GM11168 (cell line): Measurements from ENCODE around the gene STOX1.
"Not testable (repeated sequence)": the region's sequence is repeated elsewhere in the genome, so short reads cannot be mapped to it uniquely, and the experiment has no call there.

Source experiments
- in situ Hi-C: fragments of 300-500 bp; cut with MboI; formaldehyde crosslinking; loops from one replicate; pipeline ENCODE4 v1.12.0; 2022; ENCODE audit warnings: low sequenced_read_pairs; ENCODE audit not compliant: unreplicated experiment

The STOX1 gene, protein sequence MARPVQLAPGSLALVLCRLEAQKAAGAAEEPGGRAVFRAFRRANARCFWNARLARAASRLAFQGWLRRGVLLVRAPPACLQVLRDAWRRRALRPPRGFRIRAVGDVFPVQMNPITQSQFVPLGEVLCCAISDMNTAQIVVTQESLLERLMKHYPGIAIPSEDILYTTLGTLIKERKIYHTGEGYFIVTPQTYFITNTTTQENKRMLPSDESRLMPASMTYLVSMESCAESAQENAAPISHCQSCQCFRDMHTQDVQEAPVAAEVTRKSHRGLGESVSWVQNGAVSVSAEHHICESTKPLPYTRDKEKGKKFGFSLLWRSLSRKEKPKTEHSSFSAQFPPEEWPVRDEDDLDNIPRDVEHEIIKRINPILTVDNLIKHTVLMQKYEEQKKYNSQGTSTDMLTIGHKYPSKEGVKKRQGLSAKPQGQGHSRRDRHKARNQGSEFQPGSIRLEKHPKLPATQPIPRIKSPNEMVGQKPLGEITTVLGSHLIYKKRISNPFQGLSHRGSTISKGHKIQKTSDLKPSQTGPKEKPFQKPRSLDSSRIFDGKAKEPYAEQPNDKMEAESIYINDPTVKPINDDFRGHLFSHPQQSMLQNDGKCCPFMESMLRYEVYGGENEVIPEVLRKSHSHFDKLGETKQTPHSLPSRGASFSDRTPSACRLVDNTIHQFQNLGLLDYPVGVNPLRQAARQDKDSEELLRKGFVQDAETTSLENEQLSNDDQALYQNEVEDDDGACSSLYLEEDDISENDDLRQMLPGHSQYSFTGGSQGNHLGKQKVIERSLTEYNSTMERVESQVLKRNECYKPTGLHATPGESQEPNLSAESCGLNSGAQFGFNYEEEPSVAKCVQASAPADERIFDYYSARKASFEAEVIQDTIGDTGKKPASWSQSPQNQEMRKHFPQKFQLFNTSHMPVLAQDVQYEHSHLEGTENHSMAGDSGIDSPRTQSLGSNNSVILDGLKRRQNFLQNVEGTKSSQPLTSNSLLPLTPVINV

GRCh38 chr10:68826764-68827591 lies at the start of gene STOX1:
TSS of gene STOX1 (plus strand) at chr10:68827531. CDS start at chr10:68827624, 93 bp downstream.
- in situ Hi-C loops = no loop called here

- in situ Hi-C loops = no loop called here
Measured at GRCh38 chr10:68781613-68782574, 45.4 kb upstream of the STOX1 start.

- in situ Hi-C loops = no loop called here
Measured at GRCh38 chr10:68784476-68784875, 42.9 kb upstream of the STOX1 start.

DNA sequence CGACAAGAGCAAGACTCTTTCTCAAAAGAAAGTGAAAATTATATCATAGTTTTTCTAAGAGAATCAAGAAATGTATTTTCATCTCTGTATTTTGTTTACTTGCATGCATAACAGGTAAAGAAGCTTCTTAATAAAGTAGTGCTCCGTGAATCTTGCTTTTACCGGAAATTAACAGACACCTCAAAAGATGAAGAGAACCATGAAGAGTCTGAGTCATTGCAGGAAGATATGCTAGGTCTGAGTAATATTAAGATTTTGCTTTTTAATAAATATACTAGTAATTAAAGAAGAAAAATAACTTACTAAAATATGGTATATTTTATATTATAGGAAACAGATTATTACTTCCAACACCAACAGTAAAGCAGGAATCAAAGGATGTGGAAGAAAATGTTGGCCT lies 39.5 kb upstream of the STOX1 start:
- in situ Hi-C loops = no loop called here

DNA sequence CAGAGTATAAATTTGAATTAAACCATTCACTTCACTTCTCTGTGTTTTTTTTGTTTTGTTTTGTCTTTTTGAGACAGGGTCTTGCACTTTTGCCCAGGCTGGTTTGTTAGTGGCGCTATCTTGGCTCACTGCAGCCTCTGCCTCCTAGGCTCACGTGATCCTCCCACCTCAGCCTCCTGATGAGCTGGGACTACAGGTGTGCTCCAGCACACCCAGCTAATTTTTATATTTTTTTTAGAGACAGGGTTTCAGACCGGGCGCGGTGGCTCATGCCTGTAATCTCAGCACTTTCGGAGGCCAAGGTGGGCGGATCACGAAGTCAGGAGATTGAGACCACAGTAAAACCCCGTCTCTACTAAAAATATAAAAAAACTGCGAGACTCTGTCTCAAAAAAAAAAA lies 36.9 kb upstream of the STOX1 start:
- in situ Hi-C loops = no loop called here

DNA sequence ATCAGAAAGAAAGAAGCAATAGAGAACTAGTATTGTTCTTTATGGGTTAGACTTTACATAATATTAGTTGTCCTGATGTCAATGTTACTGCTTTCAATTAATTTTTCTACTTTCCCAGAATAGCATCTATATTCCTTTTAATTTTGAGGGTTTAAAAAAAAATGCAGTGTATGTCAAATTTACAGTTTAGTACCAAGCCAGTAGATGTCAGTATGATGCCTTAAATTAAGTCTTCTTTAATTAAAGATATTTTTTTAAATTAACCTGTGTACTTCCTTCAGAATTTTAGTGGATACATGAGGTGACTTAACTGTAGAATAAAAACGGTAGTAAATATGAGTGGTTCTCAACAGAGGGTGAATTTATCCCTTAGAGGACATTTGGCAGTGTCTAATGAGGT lies 35.2 kb upstream of the STOX1 start:
- in situ Hi-C loops = no loop called here

DNA sequence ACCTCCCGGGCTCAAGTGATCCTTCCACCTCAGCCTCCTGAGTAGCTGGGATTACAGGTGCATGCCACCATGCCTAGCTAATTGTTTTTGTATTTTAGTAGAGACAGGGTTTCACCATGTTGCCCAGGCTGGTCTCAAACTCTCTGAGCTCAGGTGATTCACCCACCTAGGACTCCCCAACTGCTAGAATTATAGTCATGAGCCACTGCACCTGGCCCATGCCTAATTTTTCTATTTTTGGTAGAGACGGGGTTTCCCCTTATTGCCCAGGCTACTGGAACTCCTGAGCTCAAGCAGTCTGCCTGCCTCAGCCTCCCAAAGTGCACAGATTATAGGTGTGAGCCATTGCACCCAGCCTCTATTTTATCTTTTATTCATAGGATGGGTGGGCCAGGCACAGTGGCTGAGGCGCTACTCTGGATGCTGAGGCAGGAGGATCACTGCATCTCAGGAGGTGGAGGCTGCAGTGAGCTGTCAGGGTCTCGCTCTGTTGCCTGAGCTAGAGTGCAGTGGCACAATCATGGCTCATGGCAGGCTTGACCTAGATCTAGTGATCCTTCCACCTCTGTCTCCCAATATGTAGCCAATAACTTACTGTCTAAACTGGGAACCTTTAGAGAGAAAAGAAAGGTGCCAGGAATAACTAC lies 31.3 kb upstream of the STOX1 start:
- in situ Hi-C loops = no loop called here

- in situ Hi-C loops = no loop called here
Measured at GRCh38 chr10:68796605-68797004, 30.7 kb upstream of the STOX1 start.

- in situ Hi-C loops = no loop called here
Measured at GRCh38 chr10:68800211-68800610, 27.1 kb upstream of the STOX1 start.

DNA sequence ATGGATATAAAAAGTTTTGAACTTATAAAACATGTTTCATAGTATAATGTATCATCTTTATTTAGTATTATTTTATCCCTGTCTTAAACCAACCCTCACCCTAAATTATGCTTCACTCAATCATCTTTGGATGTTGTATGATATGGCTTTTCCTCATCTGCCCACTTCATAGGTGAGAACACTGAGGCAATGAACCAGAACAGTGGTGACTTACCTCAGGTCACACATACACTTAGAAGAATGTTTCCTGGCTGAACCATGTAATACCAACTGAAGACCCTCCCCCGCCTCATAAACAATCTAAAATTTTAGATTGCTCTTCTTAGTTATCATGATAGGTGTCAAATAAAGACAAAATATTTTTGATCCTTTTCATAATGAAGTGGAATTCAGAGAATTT lies 22.6 kb upstream of the STOX1 start:
- in situ Hi-C loops = no loop called here

DNA sequence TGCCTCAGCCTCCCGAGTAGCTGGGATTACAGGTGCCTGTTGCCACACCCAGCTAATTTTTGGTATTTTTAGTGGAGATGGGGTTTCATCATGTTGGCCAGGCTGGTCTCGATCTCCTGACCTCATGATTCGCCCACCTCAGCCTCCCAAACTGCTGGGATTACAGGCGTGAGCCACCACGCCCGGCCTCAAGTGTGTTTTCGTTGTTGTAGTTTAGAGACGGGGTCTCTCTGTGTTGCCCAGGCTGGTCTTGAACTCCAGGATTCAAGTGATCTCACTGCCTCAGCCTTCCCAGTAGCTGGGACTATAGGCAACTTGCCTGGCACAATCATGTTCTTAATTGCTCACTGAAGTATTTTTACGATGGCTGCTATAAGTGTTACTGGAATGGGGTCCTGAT lies 16.5 kb upstream of the STOX1 start:
- in situ Hi-C loops = not testable (repeated sequence)

- in situ Hi-C loops = no loop called here
Measured at GRCh38 chr10:68811314-68812009, 15.9 kb upstream of the STOX1 start.

- in situ Hi-C loops = no loop called here
Measured at GRCh38 chr10:68812420-68812819, 14.9 kb upstream of the STOX1 start.

DNA sequence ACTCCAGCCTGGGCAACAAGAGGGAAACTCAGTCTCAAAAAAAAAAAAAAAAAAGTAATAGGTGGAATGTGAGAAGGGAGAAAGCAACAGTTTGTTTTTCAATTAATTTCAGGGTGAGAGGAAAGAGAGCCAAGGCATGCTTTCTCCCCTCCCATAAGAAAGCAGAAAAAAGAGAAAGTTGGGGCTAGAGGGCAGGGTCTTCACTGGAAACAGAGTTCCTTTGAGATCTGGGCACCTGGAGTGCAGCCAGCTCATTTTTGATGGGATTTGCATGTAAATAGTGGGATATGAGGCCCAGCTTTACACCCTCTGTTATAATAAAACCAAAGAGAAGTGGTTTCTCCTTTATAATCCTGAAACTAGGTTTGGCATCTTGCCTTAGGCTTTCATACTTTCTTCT lies 13.8 kb upstream of the STOX1 start:
- in situ Hi-C loops = no loop called here

- in situ Hi-C loops = no loop called here
Measured at GRCh38 chr10:68816796-68817412, 10.4 kb upstream of the STOX1 start.

GRCh38 chr10:68820359-68820758 lies 7.0 kb upstream of the STOX1 start:
- in situ Hi-C loops = not testable (repeated sequence)

DNA sequence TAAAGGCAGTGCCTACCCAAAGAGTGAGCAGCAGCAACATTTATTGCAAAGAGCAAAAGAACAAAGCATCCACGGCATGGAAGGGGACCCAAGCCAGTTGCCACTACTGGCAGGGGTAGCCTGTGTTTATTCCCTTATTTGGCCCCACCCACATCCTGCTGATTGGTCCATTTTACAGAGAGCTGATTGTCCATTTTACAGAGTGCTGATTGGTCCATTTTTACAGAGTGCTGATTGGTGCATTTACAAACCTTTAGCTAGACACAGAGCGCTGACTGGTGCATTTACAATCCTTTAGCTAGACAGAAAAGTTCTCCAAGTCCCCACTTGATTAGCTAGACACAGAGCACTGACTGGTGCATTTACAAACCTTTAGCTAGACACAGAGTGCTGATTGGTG lies 4.7 kb upstream of the STOX1 start:
- in situ Hi-C loops = not testable (repeated sequence)

GRCh38 chr10:68827592-68827959 lies 245 bp downstream of the STOX1 start:
- in situ Hi-C loops = not testable (repeated sequence)
